Posterior cingulate gyrus (tissue), 11 donors: ENCODE data around the gene HIPK2.
A peak's percentile ranks its signal among the peaks of the same experiment; 100 is the strongest.

Experiments used
- DNase-seq, 10 donors: peaks; one replicate each; pipeline versions ENCODE4 v3.0.0 to v3.0.0-alpha.2; 2020 to 2021; ENCODE audit warnings: mixed read lengths in 3 of 10
- intact Hi-C: fragments of 100-400 bp; cut with DNase I; formaldehyde crosslinking; loops from one replicate; pipeline ENCODE4 v1.15.1; 2023

HIPK2 gene

DNA sequence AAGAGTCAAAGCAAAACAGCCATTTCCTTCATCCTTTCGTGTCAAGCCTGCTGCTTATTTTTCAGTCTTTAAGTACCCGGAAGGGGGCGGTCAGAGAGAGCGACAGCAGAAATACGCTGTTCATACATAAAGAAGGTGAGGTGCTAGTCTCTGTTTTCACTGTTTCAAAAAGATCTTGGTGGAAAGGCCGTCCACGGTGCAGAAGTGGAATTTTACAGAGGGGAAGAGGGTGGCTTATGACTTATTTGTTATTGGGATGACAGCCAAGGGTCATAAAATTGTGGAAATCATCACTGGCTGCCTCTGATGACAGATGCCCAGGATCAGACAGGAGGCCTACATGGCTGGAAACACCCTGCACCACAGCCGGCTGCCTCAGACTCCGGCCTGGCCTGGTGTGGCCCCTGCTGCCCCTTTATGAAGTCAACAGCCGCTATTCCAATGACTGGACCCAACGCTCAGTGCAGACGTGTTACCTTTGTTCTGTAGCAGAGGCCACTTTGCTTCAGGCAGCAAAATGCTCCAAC, 57.0 kb downstream of the HIPK2 start:
- DNase-seq, result peak in 1 of 10 donors; percentile 82
- intact Hi-C loops, result no loop called here

DNA sequence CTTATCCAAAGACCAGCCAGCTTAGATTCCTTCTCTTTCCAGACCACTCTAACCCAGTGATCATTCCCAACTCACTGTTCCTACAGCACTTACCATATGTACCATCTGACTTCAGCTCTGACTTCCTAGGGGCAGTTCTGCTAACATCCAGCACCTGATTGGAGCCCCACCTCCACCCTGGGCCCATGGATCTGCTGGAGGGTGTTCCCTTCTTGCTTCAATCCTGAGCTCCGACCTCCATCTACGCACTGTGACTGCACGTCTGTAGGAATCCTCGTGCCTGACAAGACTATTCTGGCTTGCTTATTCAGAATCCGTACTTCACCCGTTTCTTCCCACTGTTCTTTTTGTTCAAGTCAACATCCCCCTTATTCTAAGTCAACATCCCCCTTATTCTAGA, 57.6 kb downstream of the HIPK2 start:
- no peak for DNase-seq
- intact Hi-C loops, result no loop called here

- intact Hi-C loops, result no loop called here
- peak in 1 of 10 donors; percentile 46 for DNase-seq
Measured at GRCh38 chr7:139718859-139719258, 58.9 kb downstream of the HIPK2 start.

DNA sequence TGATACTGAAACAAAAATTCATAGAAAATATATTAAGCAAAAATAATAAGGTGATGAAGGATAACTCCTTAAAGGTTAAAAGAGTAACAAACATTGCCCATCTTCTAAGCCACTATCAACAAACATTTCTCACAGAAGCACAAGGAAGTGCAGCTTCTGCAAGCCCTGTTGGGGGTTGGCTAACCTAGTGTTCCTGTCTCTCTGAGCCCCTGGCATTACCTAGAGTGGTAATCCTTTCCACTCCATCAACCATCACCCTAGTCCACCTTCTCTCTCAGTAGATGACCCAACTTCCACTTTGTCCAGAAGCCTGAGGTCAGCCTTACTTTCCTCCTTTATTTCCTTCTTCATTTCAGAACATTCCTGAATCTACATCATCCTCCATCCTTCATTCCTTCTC, 59.7 kb downstream of the HIPK2 start:
- intact Hi-C loops, result no loop called here

DNA sequence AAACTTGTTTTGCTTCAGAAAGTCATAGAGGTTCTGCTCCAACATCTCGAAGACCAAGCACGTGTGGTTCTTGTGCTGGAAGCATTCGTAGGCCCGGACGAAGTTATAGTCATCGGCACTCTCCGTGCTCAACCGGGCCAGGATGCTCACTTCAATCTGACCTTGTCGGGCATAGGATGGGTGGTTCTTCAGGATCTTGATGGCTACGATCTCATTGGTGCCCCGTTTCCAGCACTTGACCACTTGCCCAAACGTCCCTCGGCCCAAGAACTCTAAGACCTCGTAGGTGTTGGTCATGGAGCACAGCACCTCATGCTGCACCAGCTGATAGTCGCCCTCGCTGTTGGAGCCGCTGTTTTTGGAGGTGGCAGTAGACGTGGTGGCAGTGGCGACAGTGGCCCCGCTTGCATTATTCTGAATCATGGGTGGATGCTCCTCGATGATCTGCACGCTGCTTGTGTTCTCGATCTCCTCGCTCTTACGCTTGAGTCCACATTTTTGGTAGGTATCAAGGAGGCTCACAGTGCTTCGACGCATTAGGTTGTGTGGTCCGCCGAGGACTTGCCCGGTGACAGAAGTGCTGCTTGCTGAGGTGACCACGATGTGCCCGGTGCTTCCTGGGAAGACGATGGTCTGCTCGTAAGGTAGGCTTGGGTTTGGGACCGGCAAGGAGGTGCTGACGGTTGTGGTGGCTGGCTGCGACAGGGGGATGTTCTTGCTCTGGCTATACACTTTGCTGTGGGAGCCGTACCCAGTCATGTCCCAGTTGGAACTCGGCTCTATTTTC, 61.4 kb downstream of the HIPK2 start:
- DNase-seq, result peak in 1 of 10 donors; percentile 13
- intact Hi-C loops, result no loop called here

More for the DNA sequence above, 59.7 kb downstream of the HIPK2 start:
- peak in 1 of 10 donors; percentile 4 for DNase-seq

GRCh38 chr7:139715194-139715815, 62.5 kb downstream of the HIPK2 start:
- intact Hi-C loops, result no loop called here
- DNase-seq, result peak in 1 of 10 donors; percentile 28

GRCh38 chr7:139714163-139714901, 63.5 kb downstream of the HIPK2 start:
- intact Hi-C loops, result no loop called here
- peak in 1 of 10 donors; percentile 82 for DNase-seq

DNA sequence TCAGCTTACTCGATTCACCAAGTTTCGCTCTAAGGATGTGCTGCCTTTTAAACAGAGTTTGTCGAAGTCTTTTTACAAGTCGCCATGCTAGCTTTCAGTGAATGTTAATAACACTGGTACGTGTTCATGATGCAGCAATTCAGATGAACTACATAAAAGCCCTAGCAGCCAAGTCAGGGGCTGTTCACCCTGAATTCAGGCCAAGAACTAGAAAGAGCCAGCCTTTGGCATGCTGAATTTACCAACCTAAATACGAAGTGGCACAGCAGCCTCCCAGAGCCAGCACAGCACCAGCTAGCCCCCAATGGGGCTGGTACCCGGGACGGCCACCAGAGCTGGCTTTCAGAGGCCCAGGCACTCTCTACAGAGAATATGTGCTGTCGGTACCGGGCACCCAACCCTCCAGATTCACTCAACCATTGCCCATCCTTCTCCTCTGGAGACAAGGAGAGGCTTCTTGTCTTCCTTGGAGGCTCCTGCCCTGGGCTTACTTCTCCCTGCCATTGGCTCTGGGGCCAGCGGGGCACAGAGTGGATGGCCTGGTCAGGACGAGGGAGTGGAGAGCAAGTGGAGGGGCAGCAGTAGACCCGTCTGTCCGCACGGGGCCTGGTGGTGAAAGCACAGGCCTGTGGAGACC, 64.2 kb downstream of the HIPK2 start:
- intact Hi-C loops, result no loop called here
- peak in 1 of 10 donors; percentile 82 for DNase-seq

DNA sequence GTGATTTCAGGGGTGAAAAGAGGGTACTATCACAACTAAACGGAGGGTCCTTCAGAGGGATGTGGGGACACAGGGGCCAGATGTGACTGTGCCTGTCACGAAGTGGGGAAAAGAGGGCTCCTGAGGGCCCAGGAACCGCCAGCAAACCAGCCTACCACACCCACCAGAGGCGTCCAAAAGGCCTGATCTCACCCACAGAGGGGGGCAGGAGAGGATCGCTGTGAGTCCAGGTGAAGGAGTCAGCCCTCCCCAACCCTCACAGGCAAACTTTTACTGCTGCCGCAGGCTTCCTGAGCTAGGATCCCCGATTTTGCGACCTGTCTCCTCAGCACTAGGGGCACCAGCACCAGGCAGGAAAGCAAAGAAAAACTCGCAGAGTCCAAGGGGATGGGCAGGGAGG, 64.7 kb downstream of the HIPK2 start:
- intact Hi-C loops, result no loop called here
- DNase-seq, result no peak

DNA sequence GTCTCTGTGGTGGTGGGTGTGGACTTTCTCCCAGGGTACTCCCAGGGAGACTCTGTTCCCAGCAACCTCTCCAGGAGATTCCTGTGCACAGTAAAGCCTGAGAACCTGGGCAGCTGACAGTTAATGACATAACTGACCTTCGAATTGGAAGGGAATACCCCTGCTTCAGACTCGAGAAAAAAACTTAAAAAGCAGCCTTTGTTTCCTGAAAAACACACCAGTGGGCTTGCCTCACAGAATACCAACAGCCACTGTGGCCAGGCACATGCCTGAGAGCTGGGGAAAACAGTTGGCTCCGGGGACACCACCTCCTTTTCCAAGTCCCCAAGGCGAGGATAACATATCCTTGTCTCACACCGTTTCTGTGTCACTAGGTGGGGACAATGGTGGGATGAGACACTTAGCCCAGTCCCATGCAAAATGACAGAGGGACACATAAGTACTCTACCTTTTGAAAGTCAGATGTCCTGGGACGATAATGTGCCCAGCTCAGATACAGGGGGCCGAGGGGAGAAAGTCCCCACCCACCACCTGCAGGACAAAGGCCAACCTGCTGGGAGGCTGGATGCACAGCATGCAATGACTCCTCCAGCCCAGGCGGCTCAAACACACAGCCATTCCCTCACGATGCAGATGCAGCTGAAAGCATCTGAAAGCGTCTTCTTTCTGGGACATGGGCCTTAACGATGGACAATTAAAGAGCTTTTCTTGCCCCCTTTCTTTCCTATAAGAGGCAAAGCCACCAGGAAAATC, 65.6 kb downstream of the HIPK2 start:
- intact Hi-C loops, result no loop called here
- no peak for DNase-seq

GRCh38 chr7:139710036-139710435, 67.8 kb downstream of the HIPK2 start:
- no peak for DNase-seq
- intact Hi-C loops, result no loop called here

DNA sequence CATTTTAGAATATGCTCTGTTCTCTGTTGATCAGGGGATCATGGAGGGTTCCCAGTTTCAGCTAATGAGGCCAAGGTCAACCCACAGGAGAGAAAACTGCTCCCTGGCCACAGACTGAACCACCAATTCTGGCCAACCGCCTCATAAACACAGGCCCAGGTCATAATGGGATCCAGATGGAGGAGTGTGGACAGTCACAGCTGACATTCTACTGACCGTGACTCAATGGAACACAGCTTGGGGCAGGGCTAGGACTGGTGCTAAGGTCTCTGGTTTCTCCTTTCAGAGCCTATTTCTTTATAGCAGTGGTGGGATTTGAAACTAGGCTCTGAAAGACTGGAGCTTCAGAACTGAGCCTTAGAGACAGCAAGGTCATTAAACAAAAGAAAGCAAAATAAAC, 68.3 kb downstream of the HIPK2 start:
- intact Hi-C loops, result no loop called here
- DNase-seq, result no peak

DNA sequence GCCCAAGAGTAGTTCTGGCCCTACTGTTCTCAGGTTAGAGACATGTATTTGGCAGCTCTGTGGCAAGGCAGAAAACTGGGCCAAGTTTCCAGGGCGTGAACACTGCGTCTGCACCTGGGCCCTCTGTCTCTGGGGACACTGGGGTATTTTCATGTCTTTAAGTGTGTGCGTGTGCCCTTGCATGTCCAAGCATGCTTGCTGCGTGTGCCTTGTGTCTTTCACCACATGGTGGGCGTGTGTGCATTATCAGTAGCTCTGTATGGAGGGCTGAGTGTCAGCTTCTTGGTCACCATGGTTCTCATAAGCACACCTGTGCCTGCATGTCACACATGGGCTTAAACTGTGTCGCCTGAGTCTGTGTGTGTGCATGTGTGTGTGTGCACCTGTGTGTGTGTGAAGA, 69.3 kb downstream of the HIPK2 start:
- intact Hi-C loops, result no loop called here
- no peak for DNase-seq

- intact Hi-C loops, result no loop called here
- DNase-seq, result peak in 1 of 10 donors; percentile 81
Measured at GRCh38 chr7:139706837-139707236, 71.0 kb downstream of the HIPK2 start.

- intact Hi-C loops, result no loop called here
- no peak for DNase-seq
Measured at GRCh38 chr7:139704308-139704879, 73.4 kb downstream of the HIPK2 start.

DNA sequence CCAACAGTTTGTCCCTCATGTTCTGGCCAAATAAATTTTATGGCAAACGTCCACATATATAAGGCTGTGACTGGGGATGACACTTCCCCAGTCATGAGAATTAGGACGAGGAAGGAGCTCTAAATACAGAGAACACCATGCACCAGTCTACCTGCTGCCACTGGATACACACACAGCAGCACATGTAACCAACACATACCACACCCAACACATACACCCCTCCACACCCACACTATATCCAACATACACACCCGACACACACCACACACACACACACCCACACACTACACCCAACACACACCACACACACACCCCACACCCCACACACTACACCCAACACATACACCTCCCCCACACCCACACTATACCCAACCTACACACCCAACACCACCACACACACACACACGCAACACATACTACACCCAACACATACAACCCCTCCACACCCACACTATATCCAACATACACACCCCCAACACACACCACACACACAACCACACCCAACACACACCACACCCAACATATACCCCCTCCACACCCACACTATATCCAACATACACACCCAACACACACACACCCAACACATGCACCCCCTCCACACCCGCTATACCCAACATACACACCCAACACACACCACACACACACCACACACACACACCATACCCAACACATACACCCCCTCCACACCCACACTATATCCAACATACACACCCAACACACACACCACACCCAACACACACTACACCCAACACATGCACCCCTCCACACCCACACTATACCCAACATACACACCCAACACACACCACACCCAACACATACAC, 74.1 kb downstream of the HIPK2 start:
- intact Hi-C loops, result no loop called here
- no peak for DNase-seq

- no peak for DNase-seq
- intact Hi-C loops, result no loop called here
Measured at GRCh38 chr7:139702811-139703486, 74.8 kb downstream of the HIPK2 start.

- DNase-seq, result peak in 3 of 10 donors; percentile 59 to 86 (median 60)
- intact Hi-C loops, result no loop called here
Measured at GRCh38 chr7:139702313-139702731, 75.5 kb downstream of the HIPK2 start.
